Neural cell (in vitro differentiated cells): Measurements from ENCODE around the gene C1orf105. TPM values are rescaled to one million over a fixed set of nuclear protein-coding genes. Genes with fewer than 3 reads are reported as not detected.

Experiments used
- H2AFZ ChIP-seq: fragments of 200-600, 300-800 bp; sonication (generic), shearing (Covaris generic); 2 replicates; pipeline ENCODE4 v1.6.0; 2014; ENCODE audit warnings: low read depth, mild to moderate bottlenecking, antibody characterized with exemption, low read length, moderate library complexity
- H3F3A ChIP-seq: fragments of 200-600 bp; shearing (Covaris generic); 2 replicates; pipeline ENCODE4 v1.6.1; 2016; ENCODE audit warnings: mild to moderate bottlenecking, moderate library complexity, mixed read lengths, antibody characterized with exemption, low read length; ENCODE audit not compliant: insufficient read depth, poor library complexity, severe bottlenecking
- H3K27ac ChIP-seq: fragments of 200-600, 300-800 bp; sonication (generic), shearing (Covaris generic); 2 replicates; pipeline ENCODE4 v1.5.1; 2014; ENCODE audit warnings: mild to moderate bottlenecking, low read length, moderate library complexity
- H3K27me3 ChIP-seq: fragments of 300-800, 200-600 bp; sonication (generic), shearing (Covaris generic); 2 replicates; pipeline ENCODE4 v1.6.0; 2014; ENCODE audit warnings: mild to moderate bottlenecking, low read depth, low read length, moderate library complexity; ENCODE audit not compliant: insufficient read depth
- H3K36me3 ChIP-seq: fragments of 300-800, 200-600 bp; sonication (generic), shearing (Covaris generic); 2 replicates; pipeline ENCODE4 v1.5.1; 2014; ENCODE audit warnings: mild to moderate bottlenecking, antibody characterized with exemption, low read length, moderate library complexity; ENCODE audit not compliant: insufficient read depth
- H3K4me2 ChIP-seq: fragments of 300-800, 200-600 bp; sonication (generic), shearing (Covaris generic); 2 replicates; pipeline ENCODE4 v1.6.0; 2014; ENCODE audit warnings: mild to moderate bottlenecking, low read length
- H3K4me3 ChIP-seq: fragments of 300-800, 200-600 bp; sonication (generic), shearing (Covaris generic); 2 replicates; pipeline ENCODE4 v1.5.1; 2014; ENCODE audit warnings: mild to moderate bottlenecking, low read length, moderate library complexity
- H3K79me2 ChIP-seq: fragments of 200-600 bp; shearing (Covaris generic); replicated peaks from 2 replicates; pipeline ENCODE4 v1.6.0; 2014; ENCODE audit warnings: mild to moderate bottlenecking, low read length, moderate library complexity; ENCODE audit not compliant: insufficient read depth
- H3K9ac ChIP-seq: fragments of 300-800, 200-600 bp; sonication (generic), shearing (Covaris generic); 2 replicates; pipeline ENCODE4 v1.6.1; 2016; ENCODE audit warnings: mild to moderate bottlenecking, low read length, mixed read lengths
- H3K9me2 ChIP-seq: fragments of 200-600 bp; shearing (Covaris generic); 2 replicates; pipeline ENCODE4 v1.6.1; 2016; ENCODE audit warnings: mild to moderate bottlenecking, low read length, mixed read lengths; ENCODE audit not compliant: insufficient read depth
- H3K9me3 ChIP-seq: fragments of 200-600, 300-800 bp; sonication (generic), shearing (Covaris generic); 2 replicates; pipeline ENCODE4 v1.6.1; 2016; ENCODE audit warnings: mild to moderate bottlenecking, mixed run types, low read length, moderate library complexity, mixed read lengths
- H4K20me1 ChIP-seq: fragments of 200-600 bp; shearing (Covaris generic); 2 replicates; pipeline ENCODE4 v1.6.1; 2016; ENCODE audit warnings: mild to moderate bottlenecking, mixed run types; ENCODE audit not compliant: insufficient read depth
- EP300 ChIP-seq: fragments of 450-650 bp; conservative IDR thresholded peaks from 2 replicates; pipeline ENCODE4 v1.6.1; 2014; ENCODE audit warnings: antibody characterized with exemption, mild to moderate bottlenecking, moderate library complexity; ENCODE audit not compliant: poor library complexity, severe bottlenecking
- EZH2 ChIP-seq: fragments of 200-600, 300-800 bp; shearing (Covaris generic), sonication (generic); IDR thresholded peaks from 2 replicates; pipeline ENCODE4 v1.6.1; 2014; ENCODE audit warnings: antibody characterized with exemption, low read length, borderline replicate concordance, mild to moderate bottlenecking; ENCODE audit not compliant: insufficient read depth, poor library complexity, severe bottlenecking
- MXI1 ChIP-seq: fragments of 450-650 bp; conservative IDR thresholded peaks from 2 replicates; pipeline ENCODE4 v1.6.1; 2014; ENCODE audit warnings: antibody characterized with exemption, mild to moderate bottlenecking; ENCODE audit not compliant: poor library complexity, severe bottlenecking
- POLR2AphosphoS5 ChIP-seq: IDR thresholded peaks from 2 replicates; pipeline ENCODE4 v1.6.1; 2012
- RAD21 ChIP-seq: fragments of 450-650 bp; conservative IDR thresholded peaks from 2 replicates; pipeline ENCODE4 v1.6.1; 2014; ENCODE audit warnings: antibody characterized with exemption, mild to moderate bottlenecking, moderate library complexity
- SMC3 ChIP-seq: fragments of 450-650 bp; conservative IDR thresholded peaks from 2 replicates; pipeline ENCODE4 v1.6.1; 2014; ENCODE audit warnings: antibody characterized with exemption, mild to moderate bottlenecking, moderate library complexity; ENCODE audit not compliant: poor library complexity
- TAF1 ChIP-seq: IDR thresholded peaks from 2 replicates; pipeline ENCODE4 v1.6.1; 2012; ENCODE audit warnings: low read depth
- polyA plus RNA-seq: library from polyadenylated mRNA; depleted of rRNA; stranded (reverse); fragments of >200 nt; gene quantifications from 2 replicates; pipeline ENCODE4 v1.2.3, GENCODE V29; 2014
- TF ChIP-seq, protein P1 (sequence below): IDR thresholded peaks from 2 replicates; pipeline ENCODE4 v1.6.1; 2012; ENCODE audit warnings: borderline replicate concordance
- TF ChIP-seq, protein P2 (sequence below): fragments of 450-650 bp; IDR thresholded peaks from 2 replicates; pipeline ENCODE4 v1.5.1; 2014; ENCODE audit warnings: antibody characterized with exemption, mild to moderate bottlenecking, moderate library complexity; ENCODE audit not compliant: poor library complexity, severe bottlenecking

C1orf105 gene
- polyA plus RNA-seq, 1 donor from 2014 or later: not detected

DNA sequence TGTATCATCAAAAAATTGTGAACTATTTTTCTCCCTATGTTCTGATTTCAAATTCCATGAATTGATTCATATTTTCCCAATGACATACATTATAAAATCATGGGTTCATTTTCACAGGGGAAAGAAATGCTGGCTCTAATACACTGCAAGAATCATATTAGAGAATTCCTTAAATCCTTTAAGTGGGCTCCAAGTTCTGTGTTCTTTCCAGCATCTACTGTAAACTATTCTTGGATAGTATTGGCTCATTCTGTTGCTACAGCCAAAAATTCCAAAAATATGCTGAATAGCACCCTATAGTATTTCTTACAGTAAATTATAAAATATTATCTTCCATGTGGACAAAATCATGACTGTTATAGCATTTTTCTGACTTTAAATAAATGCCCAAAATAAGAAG is 19.0 kb upstream of the C1orf105 start:
- no peak overlapping the region for H3K4me2 ChIP-seq
- H4K20me1 ChIP-seq: no peaks in the 10 kb centered on the region
- no peaks in the 10 kb centered on the region for H3K36me3 ChIP-seq
- H3K79me2 ChIP-seq: no peaks in the 10 kb centered on the region
- H3F3A ChIP-seq: no peaks in the 10 kb centered on the region
- TF ChIP-seq RAD21 (no peak), SMC3 (no peak)
- TF ChIP-seq, protein P1, sequence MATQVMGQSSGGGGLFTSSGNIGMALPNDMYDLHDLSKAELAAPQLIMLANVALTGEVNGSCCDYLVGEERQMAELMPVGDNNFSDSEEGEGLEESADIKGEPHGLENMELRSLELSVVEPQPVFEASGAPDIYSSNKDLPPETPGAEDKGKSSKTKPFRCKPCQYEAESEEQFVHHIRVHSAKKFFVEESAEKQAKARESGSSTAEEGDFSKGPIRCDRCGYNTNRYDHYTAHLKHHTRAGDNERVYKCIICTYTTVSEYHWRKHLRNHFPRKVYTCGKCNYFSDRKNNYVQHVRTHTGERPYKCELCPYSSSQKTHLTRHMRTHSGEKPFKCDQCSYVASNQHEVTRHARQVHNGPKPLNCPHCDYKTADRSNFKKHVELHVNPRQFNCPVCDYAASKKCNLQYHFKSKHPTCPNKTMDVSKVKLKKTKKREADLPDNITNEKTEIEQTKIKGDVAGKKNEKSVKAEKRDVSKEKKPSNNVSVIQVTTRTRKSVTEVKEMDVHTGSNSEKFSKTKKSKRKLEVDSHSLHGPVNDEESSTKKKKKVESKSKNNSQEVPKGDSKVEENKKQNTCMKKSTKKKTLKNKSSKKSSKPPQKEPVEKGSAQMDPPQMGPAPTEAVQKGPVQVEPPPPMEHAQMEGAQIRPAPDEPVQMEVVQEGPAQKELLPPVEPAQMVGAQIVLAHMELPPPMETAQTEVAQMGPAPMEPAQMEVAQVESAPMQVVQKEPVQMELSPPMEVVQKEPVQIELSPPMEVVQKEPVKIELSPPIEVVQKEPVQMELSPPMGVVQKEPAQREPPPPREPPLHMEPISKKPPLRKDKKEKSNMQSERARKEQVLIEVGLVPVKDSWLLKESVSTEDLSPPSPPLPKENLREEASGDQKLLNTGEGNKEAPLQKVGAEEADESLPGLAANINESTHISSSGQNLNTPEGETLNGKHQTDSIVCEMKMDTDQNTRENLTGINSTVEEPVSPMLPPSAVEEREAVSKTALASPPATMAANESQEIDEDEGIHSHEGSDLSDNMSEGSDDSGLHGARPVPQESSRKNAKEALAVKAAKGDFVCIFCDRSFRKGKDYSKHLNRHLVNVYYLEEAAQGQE: no peak
- no peak overlapping the region for H2AFZ ChIP-seq
- H3K27me3 ChIP-seq: no peaks in the 10 kb centered on the region
- no peak overlapping the region for H3K27ac ChIP-seq
- H3K4me3 ChIP-seq: no peak overlapping the region
- no peaks in the 10 kb centered on the region for H3K9me3 ChIP-seq
- no peak overlapping the region for H3K9ac ChIP-seq
- no peaks in the 10 kb centered on the region for H3K9me2 ChIP-seq

DNA sequence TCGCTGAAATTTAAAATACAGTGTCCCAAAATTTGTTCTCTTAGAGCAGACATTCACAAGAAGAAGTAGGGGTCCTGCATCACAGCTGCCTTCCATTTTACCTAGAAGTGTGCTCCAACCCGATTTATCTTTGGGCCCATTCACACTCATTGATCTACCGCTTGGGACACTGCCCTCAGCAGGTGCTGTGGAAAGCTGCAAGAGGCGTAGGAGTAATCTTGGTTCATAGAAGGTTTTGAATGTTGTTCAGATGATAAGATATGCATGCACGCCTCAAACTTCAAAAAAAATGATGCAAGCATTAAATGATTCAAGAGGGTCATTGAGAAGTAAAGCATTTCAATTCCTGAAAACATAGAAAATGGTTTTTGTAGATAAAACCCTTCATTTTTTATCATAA is 18.6 kb upstream of the C1orf105 start:
- no peaks in the 10 kb centered on the region for H3K9me3 ChIP-seq
- no peaks in the 10 kb centered on the region for H4K20me1 ChIP-seq
- no peaks in the 10 kb centered on the region for H3K36me3 ChIP-seq
- no peak overlapping the region for H3K4me2 ChIP-seq
- H3K9me2 ChIP-seq: no peaks in the 10 kb centered on the region
- H3K27ac ChIP-seq: no peak overlapping the region
- TF ChIP-seq, protein P1: no peak
- no peak for TF ChIP-seq MXI1
- no peak for TF ChIP-seq SMC3
- no peak for TF ChIP-seq EP300
- TF ChIP-seq, protein P2, sequence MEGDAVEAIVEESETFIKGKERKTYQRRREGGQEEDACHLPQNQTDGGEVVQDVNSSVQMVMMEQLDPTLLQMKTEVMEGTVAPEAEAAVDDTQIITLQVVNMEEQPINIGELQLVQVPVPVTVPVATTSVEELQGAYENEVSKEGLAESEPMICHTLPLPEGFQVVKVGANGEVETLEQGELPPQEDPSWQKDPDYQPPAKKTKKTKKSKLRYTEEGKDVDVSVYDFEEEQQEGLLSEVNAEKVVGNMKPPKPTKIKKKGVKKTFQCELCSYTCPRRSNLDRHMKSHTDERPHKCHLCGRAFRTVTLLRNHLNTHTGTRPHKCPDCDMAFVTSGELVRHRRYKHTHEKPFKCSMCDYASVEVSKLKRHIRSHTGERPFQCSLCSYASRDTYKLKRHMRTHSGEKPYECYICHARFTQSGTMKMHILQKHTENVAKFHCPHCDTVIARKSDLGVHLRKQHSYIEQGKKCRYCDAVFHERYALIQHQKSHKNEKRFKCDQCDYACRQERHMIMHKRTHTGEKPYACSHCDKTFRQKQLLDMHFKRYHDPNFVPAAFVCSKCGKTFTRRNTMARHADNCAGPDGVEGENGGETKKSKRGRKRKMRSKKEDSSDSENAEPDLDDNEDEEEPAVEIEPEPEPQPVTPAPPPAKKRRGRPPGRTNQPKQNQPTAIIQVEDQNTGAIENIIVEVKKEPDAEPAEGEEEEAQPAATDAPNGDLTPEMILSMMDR: no peak
- TF ChIP-seq RAD21: no peak
- TF ChIP-seq TAF1: no peak
- TF ChIP-seq POLR2AphosphoS5: no peak
- TF ChIP-seq EZH2: no peak
- no peaks in the 10 kb centered on the region for H3K27me3 ChIP-seq
- H3K9ac ChIP-seq: no peak overlapping the region
- no peaks in the 10 kb centered on the region for H3F3A ChIP-seq
- H3K79me2 ChIP-seq: no peaks in the 10 kb centered on the region
- H2AFZ ChIP-seq: no peak overlapping the region
- no peak overlapping the region for H3K4me3 ChIP-seq
